Thymus (tissue), 11 donors: ENCODE measurements around the gene CCT8. TPM values are rescaled to one million over a fixed set of nuclear protein-coding genes. Genes with fewer than 3 reads are reported as not detected.

Experiments
- DNase-seq, 9 donors: peaks; one replicate each; pipeline ENCODE4 v3.0.0-alpha.2; 2013; ENCODE audit warnings: low spot score in 9 of 9, low read depth in 6 of 9, missing footprints in 1 of 9
- H3K27ac ChIP-seq, 2 donors: one replicate each; pipeline ENCODE4 v1.5.1; 2013; ENCODE audit warnings: control low read depth in 1 of 2, low read depth in 1 of 2, low read length in 1 of 2, mild to moderate bottlenecking in 1 of 2, moderate library complexity in 1 of 2
- H3K27me3 ChIP-seq, 2 donors: one replicate each; pipeline ENCODE4 v1.5.1; 2013; ENCODE audit warnings: low read length in 1 of 2; ENCODE audit not compliant: control insufficient read depth in 2 of 2, insufficient read depth in 1 of 2
- H3K36me3 ChIP-seq, 2 donors: one replicate each; pipeline ENCODE4 v1.5.1; 2013; ENCODE audit warnings: low read length in 1 of 2, mild to moderate bottlenecking in 1 of 2, moderate library complexity in 1 of 2; ENCODE audit not compliant: control insufficient read depth in 2 of 2, insufficient read depth in 2 of 2
- H3K4me1 ChIP-seq, 2 donors: one replicate each; pipeline ENCODE4 v1.5.1; 2013; ENCODE audit warnings: low read length in 2 of 2; ENCODE audit not compliant: control insufficient read depth in 2 of 2, insufficient read depth in 2 of 2
- H3K4me3 ChIP-seq, 2 donors: one replicate each; pipeline ENCODE4 v1.5.1; 2013; ENCODE audit warnings: low read length in 2 of 2, control low read depth in 1 of 2, mild to moderate bottlenecking in 1 of 2
- H3K9me3 ChIP-seq, 2 donors: one replicate each; pipeline ENCODE4 v1.5.1; 2013; ENCODE audit warnings: low read length in 1 of 2, mild to moderate bottlenecking in 1 of 2; ENCODE audit not compliant: control insufficient read depth in 2 of 2, insufficient read depth in 1 of 2
- WGBS: extraction: QIAGEN DNeasy Blood & Tissue Kit; methylation state at CpG from one replicate; pipeline ENCODE4 v1.1.7; 2013; 5-methylcytosine and 5-hydroxymethylcytosine counted together
- polyA plus RNA-seq: library from polyadenylated mRNA; stranded (reverse); fragments of 200-250 nt; gene quantifications from one replicate; pipeline ENCODE4 v1.2.3, GENCODE V29; 2013
- total RNA-seq: library from RNA; stranded (reverse); fragments of 120-200 nt; gene quantifications from one replicate; pipeline ENCODE4 v1.2.4, GENCODE V29; 2013
- donor health status: healthy.

The CCT8 gene
- total and polyA plus RNA-seq, 2 donors, result 128 to 234 TPM

- 81% methylated on average over 7 of the region's 7 CpGs for WGBS
- Histone ChIP-seq H3K9me3 (no peaks in the 10 kb centered on the region), H3K27me3 (no peaks in the 10 kb centered on the region), H3K4me1 (no peaks in the 10 kb centered on the region), H3K4me3 (no peak overlapping the region), H3K36me3 (no peaks in the 10 kb centered on the region), H3K27ac (peak overlapping the region in 1 of 2 donors; percentile 15)
- no peak for DNase-seq
Observed at GRCh38 chr21:29104239-29104708, 30.8 kb upstream of the CCT8 start.

GRCh38 chr21:29102791-29103257, 29.4 kb upstream of the CCT8 start:
- WGBS, result 100% methylated on average over 2 of the region's 2 CpGs
- no peak for DNase-seq
- Histone ChIP-seq H3K36me3 (no peaks in the 10 kb centered on the region), H3K27me3 (no peaks in the 10 kb centered on the region), H3K27ac (no peak overlapping the region), H3K4me1 (no peaks in the 10 kb centered on the region), H3K9me3 (no peaks in the 10 kb centered on the region), H3K4me3 (no peak overlapping the region)

GRCh38 chr21:29098156-29098555, 24.7 kb upstream of the CCT8 start:
- WGBS, result 98% methylated on average over 2 of the region's 2 CpGs

GRCh38 chr21:29096218-29097015, 23.0 kb upstream of the CCT8 start:
- WGBS, result 96% methylated on average over 8 of the region's 8 CpGs
- no peaks in the 10 kb centered on the region for H3K9me3 ChIP-seq

More at GRCh38 chr21:29098156-29098555, 24.7 kb upstream of the CCT8 start:
- no peaks in the 10 kb centered on the region for H3K27me3 ChIP-seq
- H3K9me3 ChIP-seq, result no peaks in the 10 kb centered on the region
- H3K36me3 ChIP-seq, result no peaks in the 10 kb centered on the region
- no peak for DNase-seq
- H3K27ac ChIP-seq, result no peak overlapping the region
- H3K4me3 ChIP-seq, result no peak overlapping the region
- no peaks in the 10 kb centered on the region for H3K4me1 ChIP-seq

GRCh38 chr21:29092102-29092959, 18.9 kb upstream of the CCT8 start:
- Histone ChIP-seq H3K4me1 (no peaks in the 10 kb centered on the region), H3K4me3 (no peak overlapping the region), H3K9me3 (no peaks in the 10 kb centered on the region), H3K36me3 (peaks cover 0 to 3% of the 10 kb centered on the region in 2 donors), H3K27ac (no peak overlapping the region), H3K27me3 (no peaks in the 10 kb centered on the region)
- 77% methylated on average over 9 of the region's 9 CpGs for WGBS
- no peak for DNase-seq

More at GRCh38 chr21:29096218-29097015, 23.0 kb upstream of the CCT8 start:
- H3K36me3 ChIP-seq, result peaks cover 0 to 3% of the 10 kb centered on the region in 2 donors
- no peak for DNase-seq
- no peaks in the 10 kb centered on the region for H3K4me1 ChIP-seq
- no peak overlapping the region for H3K4me3 ChIP-seq
- H3K27me3 ChIP-seq, result no peaks in the 10 kb centered on the region
- H3K27ac ChIP-seq, result no peak overlapping the region

- Histone ChIP-seq H3K36me3 (peaks cover 0 to 3% of the 10 kb centered on the region in 2 donors), H3K4me1 (no peaks in the 10 kb centered on the region), H3K27me3 (no peaks in the 10 kb centered on the region), H3K27ac (no peak overlapping the region), H3K4me3 (no peak overlapping the region), H3K9me3 (no peaks in the 10 kb centered on the region)
- 93% methylated on average over 1 of the region's 1 CpG for WGBS
- DNase-seq, result no peak
Observed at GRCh38 chr21:29091033-29091432, 17.6 kb upstream of the CCT8 start.

- 92% methylated on average over 8 of the region's 8 CpGs for WGBS
- H3K9me3 ChIP-seq, result no peaks in the 10 kb centered on the region
- no peaks in the 10 kb centered on the region for H3K27me3 ChIP-seq
- no peak overlapping the region for H3K27ac ChIP-seq
- no peak for DNase-seq
- H3K4me3 ChIP-seq, result no peak overlapping the region
- H3K4me1 ChIP-seq, result no peaks in the 10 kb centered on the region
- H3K36me3 ChIP-seq, result no peaks in the 10 kb centered on the region
Observed at GRCh38 chr21:29085106-29085752, 11.8 kb upstream of the CCT8 start.

GRCh38 chr21:29084372-29084771, 10.9 kb upstream of the CCT8 start:
- H3K27ac ChIP-seq, result no peak overlapping the region
- no peaks in the 10 kb centered on the region for H3K9me3 ChIP-seq
- no peak overlapping the region for H3K4me3 ChIP-seq
- 96% methylated on average over 2 of the region's 2 CpGs for WGBS
- H3K36me3 ChIP-seq, result no peaks in the 10 kb centered on the region
- H3K4me1 ChIP-seq, result peaks cover 0 to 3% of the 10 kb centered on the region in 2 donors
- no peak for DNase-seq
- H3K27me3 ChIP-seq, result no peaks in the 10 kb centered on the region
